NCI-H524 treated with DMSO at 0.1 percent for 48 hours (cell line): ENCODE measurements around the gene ASB5.
A peak's percentile ranks its signal among the peaks of the same experiment; 100 is the strongest.
"Not testable (repeated sequence)": the region's sequence is repeated elsewhere in the genome, so short reads cannot be mapped to it uniquely, and the experiment has no call there.

Experiments used
- DNase-seq: peaks from one replicate; lab custom pipeline; 2025; lab: John Stamatoyannopoulos, UW

ASB5 gene

DNA sequence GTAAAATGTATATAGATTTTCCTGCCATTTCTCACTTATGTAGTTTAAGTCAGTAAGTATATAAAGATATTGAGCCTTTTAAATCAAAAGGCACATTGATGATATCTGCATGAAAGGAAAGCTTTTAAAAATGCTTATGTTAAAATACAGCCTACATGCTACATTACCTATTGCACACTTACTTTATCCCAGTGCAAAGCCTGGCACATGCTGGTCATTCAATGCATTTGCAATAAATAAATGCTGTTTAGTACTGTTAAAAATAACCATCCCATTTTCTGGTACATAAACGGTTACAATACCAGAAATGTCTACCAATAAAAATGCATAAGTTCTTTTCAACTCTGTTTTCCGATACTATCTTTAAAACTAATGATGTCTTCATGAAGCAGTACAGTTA lies 51.5 kb downstream of the ASB5 start:
- no peak for DNase-seq

DNA sequence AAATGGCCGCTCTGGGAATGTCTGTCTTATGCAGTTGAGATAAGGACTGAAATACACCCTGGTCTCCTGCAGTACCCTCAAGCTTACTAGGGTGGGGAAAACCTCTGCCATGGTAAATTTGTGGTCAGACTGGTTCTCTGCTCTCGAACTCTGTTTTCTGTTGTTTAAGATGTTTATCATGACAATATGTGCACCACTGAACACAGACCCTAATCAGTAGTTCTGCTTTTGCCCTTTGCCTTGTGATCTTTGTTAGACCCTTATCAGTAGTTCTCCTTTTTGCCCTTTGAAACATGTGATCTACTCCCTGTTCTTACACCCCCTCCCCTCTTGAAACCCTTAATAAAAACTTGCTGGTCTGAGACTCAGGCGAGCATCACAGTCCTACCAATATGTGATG lies 56.7 kb downstream of the ASB5 start:
- DNase-seq = not testable (repeated sequence)

DNA sequence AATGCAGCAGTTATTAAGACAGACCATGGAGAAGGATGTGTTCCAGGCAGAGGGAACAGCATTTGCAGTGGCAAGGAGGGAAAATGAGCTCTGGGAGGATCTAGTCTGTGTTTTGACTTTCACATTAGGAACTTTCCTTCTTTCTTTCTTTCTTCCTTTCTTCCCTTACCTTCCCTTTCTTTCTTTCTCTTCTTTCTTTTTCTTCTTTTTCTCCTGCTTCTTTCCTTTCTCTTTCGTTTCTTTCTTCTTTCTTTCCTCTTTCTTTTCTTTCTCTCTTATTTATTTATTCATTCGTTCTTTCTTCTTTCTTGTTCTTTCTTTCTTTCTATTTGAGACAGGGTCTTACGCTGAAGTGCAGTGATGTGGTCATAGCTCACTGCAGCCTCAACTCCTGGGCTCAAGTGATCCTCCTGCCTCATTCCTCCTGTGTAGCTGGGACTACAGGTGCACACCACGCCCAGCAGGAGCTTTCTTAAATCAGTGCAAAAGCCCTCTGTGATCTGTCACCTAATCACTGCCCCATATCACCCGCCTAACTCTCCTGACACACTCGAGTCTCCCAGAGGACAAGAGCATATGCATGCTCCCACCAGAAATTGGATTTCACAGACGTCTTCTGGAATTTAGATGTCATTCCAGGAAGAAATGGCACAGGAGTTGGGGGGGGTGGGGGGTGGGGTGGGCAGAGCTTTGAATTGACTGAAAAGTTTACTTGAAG lies 58.3 kb downstream of the ASB5 start:
- DNase-seq = no peak

DNA sequence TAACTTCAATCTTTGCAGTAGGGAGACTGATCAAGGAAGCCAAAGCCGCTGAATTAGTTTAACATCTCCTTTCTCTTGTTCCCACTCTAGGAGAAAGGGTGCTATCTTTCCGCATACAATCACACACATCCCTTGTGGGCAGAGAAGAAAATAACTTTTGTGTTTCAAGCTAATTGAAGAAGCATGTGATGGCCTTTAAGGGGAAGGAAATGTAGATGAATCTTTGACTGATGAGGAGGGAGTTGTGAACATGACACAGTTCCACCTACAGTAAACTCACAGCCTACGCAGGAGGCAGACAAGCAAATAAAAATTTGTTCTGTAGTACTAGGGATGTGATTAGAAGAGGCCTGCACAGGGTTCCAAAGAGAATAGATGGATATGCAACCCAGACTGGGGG lies 58.9 kb downstream of the ASB5 start:
- no peak for DNase-seq

DNA sequence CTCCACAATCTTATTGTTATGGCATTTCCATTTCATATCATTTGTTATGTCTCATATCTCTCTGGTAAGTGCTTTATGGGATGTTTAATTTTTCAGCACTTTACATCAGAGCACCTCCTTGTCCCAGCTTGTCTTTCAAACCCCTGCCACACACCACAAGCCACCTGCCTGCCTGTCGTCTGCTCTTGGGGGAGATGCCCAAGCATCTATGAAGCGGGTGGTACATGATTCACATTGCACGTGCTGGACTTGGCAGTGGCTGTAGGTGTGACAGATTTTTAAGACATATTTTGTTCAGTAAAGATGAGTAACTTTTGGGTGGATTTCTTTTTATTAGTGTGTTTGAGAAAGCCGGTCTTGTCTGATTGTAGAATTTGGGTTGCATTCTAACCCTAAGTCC lies 59.5 kb downstream of the ASB5 start:
- no peak for DNase-seq

DNA sequence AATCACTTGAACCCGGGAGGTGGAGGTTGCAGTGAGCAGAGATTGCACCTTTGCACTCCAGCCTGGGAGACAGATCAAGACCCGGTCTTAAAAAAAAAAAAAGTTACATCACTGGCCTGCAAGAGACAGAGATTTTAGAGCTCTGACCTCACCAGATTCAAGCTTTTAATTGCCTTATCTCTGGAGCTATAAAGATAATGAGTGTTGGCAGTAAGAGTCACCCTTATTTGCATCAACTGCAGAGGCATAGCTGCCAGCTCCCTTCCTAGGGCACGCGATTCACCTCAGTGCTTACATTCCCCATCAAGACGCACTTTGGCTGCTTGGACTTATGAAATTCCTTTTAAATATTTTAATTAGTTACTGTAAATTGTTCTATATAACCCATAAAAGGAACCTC lies 61.2 kb downstream of the ASB5 start:
- DNase-seq = no peak

DNA sequence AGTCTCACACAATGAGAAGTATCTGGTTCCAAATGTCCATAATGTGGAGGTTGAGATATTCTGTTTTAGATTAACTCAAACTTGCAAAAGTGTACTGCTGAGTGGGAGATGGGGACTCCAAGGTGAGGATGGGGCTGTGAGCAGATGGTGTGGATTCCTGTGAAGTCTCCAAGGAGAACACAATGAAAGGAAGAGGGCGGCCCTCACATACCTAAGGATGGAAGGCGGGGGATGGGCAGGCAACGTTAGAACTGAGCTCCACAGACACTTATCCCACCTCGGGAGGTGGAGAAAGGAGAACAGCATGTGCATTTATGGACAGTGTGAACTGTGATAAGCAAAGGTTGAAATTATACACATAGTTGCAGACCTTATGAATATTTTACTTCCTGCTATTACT lies 63.7 kb downstream of the ASB5 start:
- DNase-seq = no peak

DNA sequence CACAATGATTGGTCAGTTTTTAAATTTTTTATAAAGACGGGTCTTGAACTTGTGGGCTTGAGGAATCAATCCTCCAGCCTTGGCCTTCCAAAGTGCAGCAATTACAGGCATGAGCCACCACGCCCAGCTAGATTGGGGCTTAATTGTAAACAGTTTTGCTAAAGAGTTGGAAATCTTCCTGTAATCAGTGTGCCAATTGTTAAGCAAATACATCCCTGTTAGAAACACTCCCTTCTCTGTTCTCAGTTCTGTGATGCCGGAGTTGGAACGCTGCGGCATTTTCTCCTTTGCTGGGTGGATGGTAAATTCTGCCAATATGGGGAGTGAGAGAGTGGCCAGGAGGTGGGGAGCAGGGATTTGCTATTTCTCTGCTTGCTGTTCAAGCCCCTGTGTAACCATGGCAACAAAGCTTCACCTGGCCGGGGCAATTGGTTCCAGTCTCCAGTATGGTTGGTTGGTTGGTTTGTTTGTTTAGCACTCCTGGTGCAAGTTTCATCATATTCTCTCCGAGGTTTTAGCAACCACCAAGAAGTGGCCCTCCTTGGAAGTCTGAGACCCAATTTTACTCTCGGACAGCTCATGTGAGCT lies 70.6 kb downstream of the ASB5 start:
- no peak for DNase-seq

DNA sequence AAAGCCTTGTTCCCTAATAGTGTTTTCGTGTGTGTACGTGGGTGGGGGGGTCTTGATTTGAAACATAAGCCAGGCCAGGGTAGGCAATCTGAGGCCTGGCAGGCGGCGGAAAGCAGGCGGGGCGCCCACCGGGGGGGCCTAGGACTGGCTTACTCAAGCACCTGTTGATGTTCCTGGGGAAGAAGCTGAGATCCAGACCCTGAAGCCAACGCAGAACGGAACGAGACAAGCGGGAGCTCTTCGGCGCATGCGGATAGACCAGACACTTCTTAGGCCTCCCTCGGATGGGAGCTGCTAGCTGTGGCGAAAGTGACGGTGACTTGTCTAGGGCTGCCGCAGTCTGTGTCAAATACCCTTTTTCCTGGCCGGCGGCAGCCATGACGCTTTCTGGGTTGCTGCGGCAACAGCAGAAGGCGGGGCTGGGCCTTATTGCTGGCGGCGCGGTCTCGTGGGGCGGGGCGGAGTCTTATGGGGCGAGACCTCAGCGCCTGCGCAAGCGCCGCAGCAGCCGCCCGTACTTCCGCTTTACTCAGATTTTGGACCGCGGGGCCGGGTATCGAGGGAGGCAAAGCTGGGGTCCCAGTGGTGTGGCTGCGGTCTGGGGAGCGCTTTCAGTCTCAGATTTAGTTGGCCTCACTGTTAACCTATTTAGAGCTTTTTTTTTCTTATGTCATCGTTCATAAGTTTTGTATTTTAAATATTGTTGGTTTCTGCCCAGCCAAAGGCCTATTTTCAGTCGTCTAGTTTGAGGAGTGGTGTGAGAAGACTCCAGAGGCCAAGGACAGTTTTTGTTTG lies 73.6 kb downstream of the ASB5 start, which contains the start of gene SPATA4:
SPATA4 (minus strand) TSS at position 402 of the 795 bp plus-strand sequence; CDS start at position 379, 23 bp downstream.
- DNase-seq = peak; percentile 29

DNA sequence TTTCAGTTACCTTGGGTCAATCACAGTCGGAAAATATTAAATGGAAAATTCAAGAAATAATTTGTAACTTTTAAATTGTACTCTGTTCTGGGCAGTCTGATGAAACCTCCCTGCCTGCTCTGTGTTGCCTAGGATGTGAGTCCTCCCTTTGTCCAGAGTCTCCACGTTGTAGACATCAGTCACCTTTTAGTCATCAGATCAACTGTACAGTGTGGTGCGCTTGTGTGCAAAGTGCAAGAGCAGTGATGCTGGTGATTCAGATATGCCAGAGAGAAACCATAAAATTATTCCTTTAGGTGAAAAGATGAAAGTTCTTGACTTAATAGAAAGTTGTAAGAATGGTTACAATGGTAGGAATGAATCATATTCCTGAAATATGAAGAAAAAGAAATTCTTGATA lies 75.1 kb downstream of the ASB5 start:
- DNase-seq = no peak

DNA sequence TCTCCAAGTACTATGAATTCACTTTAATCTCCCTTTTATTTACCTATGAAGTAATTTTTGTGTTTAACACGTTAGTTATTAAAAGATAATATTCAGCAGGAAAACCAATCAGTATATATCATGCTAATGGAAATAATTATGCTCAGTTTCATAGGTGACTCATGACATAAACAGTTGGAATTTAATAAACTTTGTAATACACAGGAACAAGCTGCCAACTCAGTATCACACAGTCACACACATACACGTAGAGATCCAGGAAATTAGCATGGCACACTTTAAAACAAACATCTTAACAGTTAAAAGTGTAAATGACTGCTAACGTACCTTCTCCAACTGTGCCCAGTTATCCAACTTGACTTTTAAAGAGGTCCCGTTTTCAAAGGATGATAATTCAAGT lies 75.9 kb downstream of the ASB5 start:
- DNase-seq = no peak

DNA sequence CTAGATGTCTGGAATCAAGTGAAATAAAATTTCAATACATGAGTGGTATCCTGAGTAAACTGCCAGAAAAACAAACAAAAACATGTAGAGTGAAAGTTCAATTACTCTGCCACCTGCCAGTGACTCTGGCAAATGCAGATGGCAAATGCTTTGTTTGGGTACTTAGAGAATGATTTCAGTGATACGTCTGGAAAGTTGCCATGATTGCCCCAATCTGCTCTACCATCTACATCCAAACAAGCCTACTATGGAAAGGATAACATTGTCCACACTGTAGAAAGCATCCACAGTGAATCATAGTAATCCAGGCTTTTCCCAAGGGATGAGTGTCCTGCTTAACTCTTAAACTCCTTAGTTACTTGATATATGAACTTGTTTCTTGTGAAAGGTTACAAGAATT lies 77.0 kb downstream of the ASB5 start:
- DNase-seq = peak; percentile 1

DNA sequence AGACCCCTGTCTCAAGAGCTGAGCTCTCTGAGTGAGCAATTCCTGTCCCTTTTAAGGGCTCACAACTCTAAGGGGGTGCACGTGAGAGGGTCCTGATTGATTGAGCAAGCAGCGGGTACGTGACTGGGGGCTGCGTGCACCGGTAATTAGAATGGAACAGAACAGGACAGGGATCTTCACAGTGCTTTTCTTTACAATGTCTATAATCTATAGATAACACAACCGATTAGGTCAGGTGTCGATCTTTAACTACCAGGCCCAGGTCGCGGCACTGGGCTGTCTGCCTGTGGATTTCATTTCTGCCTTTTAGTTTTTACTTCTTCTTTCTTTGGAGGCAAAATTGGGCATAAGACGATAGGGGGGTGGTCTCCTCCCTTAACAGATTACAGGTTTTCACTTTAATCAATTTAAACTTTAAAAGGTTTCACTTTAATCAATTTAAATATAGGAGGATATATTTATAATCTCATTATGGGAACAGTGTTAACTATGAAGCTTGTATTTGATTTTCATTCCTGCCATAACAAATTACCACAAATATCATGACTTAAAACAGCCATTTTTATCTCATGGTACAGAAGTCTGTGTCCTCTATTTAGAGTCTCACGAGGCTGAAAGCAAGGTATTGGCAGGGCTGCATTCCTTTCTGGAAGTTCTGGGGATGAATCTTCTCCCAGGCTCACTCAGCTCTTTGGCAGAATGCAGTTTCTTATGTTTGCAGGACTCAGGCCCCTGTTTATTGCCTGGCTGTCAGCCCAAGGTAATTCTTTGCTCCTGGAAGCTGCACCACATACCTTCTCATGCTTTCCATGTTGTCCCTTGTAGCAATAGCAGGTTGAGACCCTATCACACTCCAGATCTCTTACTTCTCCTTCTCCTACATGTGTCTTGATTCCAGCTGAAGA lies 78.9 kb downstream of the ASB5 start:
- no peak for DNase-seq

DNA sequence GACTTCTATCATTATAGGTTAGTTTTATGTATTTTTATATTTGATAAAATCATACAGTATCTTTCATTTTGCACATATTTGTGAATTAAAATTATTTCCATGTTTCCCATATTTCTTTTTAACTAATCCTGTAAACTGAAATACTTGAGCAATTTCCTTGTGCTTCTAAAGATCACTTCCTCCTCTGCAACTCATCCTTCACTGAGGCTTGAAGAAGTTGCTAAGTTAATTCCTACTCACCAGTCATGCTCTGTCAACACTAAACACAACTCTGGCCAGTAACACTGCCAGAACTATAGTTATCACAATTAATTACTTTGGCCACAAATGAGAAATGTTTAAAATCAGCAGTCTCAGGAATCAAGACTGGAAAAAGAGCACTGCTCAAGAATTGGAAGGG lies 80.4 kb downstream of the ASB5 start:
- no peak for DNase-seq

DNA sequence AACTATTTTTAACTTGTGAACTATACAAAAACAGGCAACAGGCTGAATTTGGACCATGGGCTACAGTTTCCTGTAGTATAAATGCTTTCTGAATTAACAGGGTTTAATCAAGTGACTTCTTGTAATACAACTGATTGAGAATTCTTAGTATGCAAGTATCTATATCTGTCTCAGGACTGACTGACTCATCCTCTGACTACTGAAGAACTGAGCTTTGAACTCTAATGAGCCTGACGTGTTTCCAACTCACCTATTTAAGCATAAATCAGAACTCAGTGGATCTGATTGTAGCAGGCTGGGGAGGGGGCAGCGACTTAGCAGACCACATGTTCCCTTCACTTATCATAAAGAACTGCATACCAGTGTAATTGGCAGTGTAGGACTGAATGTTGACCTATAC lies 81.4 kb downstream of the ASB5 start:
- DNase-seq = no peak

DNA sequence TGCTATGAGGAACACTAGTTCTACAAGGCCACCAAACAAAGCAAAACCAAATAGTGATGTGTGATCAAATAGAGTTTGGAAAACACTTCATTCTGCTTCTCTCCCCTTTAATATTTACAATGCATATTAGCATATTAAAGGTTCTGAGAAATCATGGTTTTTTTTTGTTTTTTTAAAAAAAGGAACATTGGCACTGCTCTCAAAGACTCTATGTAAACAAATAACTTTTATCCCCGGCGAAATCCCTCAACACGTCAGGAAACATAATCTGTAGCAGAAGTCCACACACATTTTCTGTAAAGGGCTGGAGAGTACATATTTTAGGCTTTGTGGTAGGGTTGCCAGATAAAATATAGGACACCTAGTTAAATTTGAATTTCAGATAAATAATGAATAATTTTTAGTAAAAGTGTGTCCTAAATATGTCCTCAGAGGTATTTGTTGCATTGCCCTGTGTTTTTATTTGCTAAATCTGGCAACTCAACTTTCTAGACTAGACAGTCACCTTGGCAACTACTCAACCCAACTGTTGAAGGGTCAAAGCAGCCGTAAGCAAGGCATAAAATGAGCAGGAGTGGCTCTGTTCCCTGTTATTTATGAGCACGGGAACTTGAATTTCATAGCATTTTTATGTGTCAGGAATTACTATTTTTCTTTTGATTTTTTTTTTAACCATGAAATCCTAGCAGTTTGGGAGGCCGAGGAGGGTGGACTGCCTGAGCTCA lies 82.2 kb downstream of the ASB5 start:
- DNase-seq = no peak

DNA sequence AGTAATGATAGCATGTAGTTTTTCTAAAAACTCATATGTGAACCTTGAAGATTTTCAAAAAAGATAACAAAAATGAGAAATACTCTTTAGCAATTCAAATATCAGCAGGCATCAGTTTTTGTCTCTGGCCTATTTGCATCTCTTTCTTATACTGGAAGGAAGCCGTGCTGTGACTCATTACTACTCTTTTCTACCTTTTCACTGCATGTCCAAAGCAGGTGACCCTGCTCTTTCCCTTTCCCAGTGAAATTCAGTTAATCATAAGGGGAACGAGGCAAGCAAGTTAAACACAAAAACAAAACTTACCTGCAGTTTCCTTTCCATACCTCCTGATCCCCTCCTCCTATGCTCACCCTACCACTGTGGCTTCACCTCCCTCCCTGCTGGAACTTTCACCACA lies 83.0 kb downstream of the ASB5 start:
- no peak for DNase-seq

DNA sequence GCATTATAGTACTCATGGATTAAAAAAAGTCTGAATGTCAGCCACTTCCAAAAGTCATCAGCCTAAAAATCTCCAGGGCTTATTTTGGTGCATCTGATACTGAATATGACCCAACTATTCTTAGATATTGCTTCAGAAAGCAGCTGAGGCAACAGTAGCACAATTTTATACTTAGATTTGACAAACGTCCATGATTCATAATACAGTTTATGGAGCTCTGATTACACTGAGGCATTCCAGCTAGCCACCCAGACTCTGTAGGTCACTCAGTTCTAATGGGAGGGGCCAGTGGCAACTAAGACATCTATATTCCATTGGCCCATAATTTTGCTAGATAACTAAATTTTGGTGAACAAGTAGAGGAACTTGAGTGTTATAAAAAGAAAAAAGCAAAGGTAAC lies 84.0 kb downstream of the ASB5 start:
- DNase-seq = no peak
